Colonic mucosa (tissue), 4 donors: ENCODE results near the gene FHIT. TPM values are rescaled to one million over a fixed set of nuclear protein-coding genes. Genes with fewer than 3 reads are reported as not detected.

Experiments used
- DNase-seq: peaks from one replicate; pipeline ENCODE4 v3.0.0-alpha.2; 2020
- H3K27ac ChIP-seq: fragments of 200-600 bp; one replicate; pipeline ENCODE4 v1.8.0; 2021
- H3K27me3 ChIP-seq: fragments of 200-600 bp; one replicate; pipeline ENCODE4 v1.8.0; 2021
- H3K36me3 ChIP-seq: fragments of 200-600 bp; one replicate; pipeline ENCODE4 v1.8.0; 2021
- H3K4me1 ChIP-seq: fragments of 200-600 bp; one replicate; pipeline ENCODE4 v1.8.0; 2021; ENCODE audit warnings: mild to moderate bottlenecking
- H3K4me3 ChIP-seq: fragments of 200-600 bp; one replicate; pipeline ENCODE4 v1.8.0; 2021
- H3K9ac ChIP-seq, 2 donors: one replicate each; pipeline ENCODE4 v1.7.0; 2013; ENCODE audit warnings: control low read depth in 2 of 2, low read depth in 2 of 2, low read length in 2 of 2
- H3K9me3 ChIP-seq: fragments of 200-600 bp; one replicate; pipeline ENCODE4 v1.8.0; 2021
- CTCF ChIP-seq: fragments of 200-600 bp; IDR thresholded peaks from one replicate; pipeline ENCODE4 v1.8.0; 2022; ENCODE audit warnings: antibody characterized with exemption, mild to moderate bottlenecking
- intact Hi-C: fragments of 100-400 bp; cut with DNase I; formaldehyde crosslinking; loops from one replicate; pipeline ENCODE4 v1.14.1; 2022
- total RNA-seq, 2 donors: library from RNA; stranded (reverse); fragmentation: NEBNext Ultra II Directional in 1 of 2; extraction: Animal tissue kit (Norgen Biotek cat#: 25700) in 1 of 2; gene quantifications; one replicate each; pipeline ENCODE4 v1.2.1, GENCODE V29; 2021
- donor health status: healthy.
- donor health status: DM: no; HTN: no; CAD: no.
- donor health status: DM: no; HTN: no; CAD: no.

Gene FHIT
- total RNA-seq, 2 donors from 2014 or later: 7.7 to 9.4 TPM

- Histone ChIP-seq H3K27me3 (no peaks in the 10 kb centered on the region), H3K4me3 (no peak overlapping the region), H3K4me1 (no peaks in the 10 kb centered on the region), H3K36me3 (no peaks in the 10 kb centered on the region), H3K27ac (no peak overlapping the region), H3K9ac (no peak overlapping the region), H3K9me3 (no peaks in the 10 kb centered on the region)
- intact Hi-C loops: no loop called here
- DNase-seq: no peak
- no peak for TF ChIP-seq CTCF
Measured at GRCh38 chr3:60509471-60509870, 741.8 kb downstream of the FHIT start.

- intact Hi-C loops: no loop called here
- Histone ChIP-seq H3K9me3 (no peaks in the 10 kb centered on the region), H3K9ac (no peak overlapping the region), H3K27me3 (no peaks in the 10 kb centered on the region), H3K27ac (no peak overlapping the region), H3K4me1 (no peaks in the 10 kb centered on the region), H3K4me3 (no peak overlapping the region), H3K36me3 (no peaks in the 10 kb centered on the region)
- no peak for DNase-seq
- TF ChIP-seq CTCF: no peak
Measured at GRCh38 chr3:60504827-60505457, 746.3 kb downstream of the FHIT start.

GRCh38 chr3:60501314-60501713, 749.9 kb downstream of the FHIT start:
- Histone ChIP-seq H3K4me3 (no peak overlapping the region), H3K9ac (no peak overlapping the region), H3K27me3 (no peaks in the 10 kb centered on the region), H3K27ac (no peak overlapping the region), H3K36me3 (no peaks in the 10 kb centered on the region), H3K9me3 (no peaks in the 10 kb centered on the region), H3K4me1 (no peaks in the 10 kb centered on the region)
- DNase-seq: no peak
- TF ChIP-seq CTCF: no peak
- intact Hi-C loops: no loop called here

- H3K9me3 ChIP-seq: no peaks in the 10 kb centered on the region
- intact Hi-C loops: no loop called here
- H3K27ac ChIP-seq: no peak overlapping the region
- H3K4me3 ChIP-seq: no peak overlapping the region
- no peak overlapping the region for H3K9ac ChIP-seq
- no peak for DNase-seq
- no peaks in the 10 kb centered on the region for H3K36me3 ChIP-seq
- no peak for TF ChIP-seq CTCF
- H3K27me3 ChIP-seq: no peaks in the 10 kb centered on the region
- no peaks in the 10 kb centered on the region for H3K4me1 ChIP-seq
Measured at GRCh38 chr3:60497902-60498301, 753.4 kb downstream of the FHIT start.

GRCh38 chr3:60490992-60491391, 760.3 kb downstream of the FHIT start:
- intact Hi-C loops: no loop called here
- H3K4me1 ChIP-seq: no peaks in the 10 kb centered on the region

More at GRCh38 chr3:60490992-60491391, 760.3 kb downstream of the FHIT start:
- TF ChIP-seq CTCF: no peak
- no peak overlapping the region for H3K9ac ChIP-seq
- no peak overlapping the region for H3K4me3 ChIP-seq
- no peaks in the 10 kb centered on the region for H3K9me3 ChIP-seq
- no peaks in the 10 kb centered on the region for H3K27me3 ChIP-seq
- H3K27ac ChIP-seq: no peak overlapping the region
- H3K36me3 ChIP-seq: no peaks in the 10 kb centered on the region
- DNase-seq: no peak
